NB4 (cell line): ENCODE data around the gene KCNIP4.

Experiments used
- DNase-seq: peaks from one replicate; pipeline ENCODE4 v3.0.0; 2010; ENCODE audit warnings: low read depth
- H3K4me3 ChIP-seq: one replicate; pipeline ENCODE4 v1.5.1; 2011; ENCODE audit warnings: mild to moderate bottlenecking, low read depth, low read length, moderate library complexity
- MYC ChIP-seq: IDR thresholded peaks from 2 replicates; pipeline ENCODE4 v1.6.1; 2011; ENCODE audit warnings: low read depth, low read length
- POLR2A ChIP-seq: IDR thresholded peaks from 2 replicates; pipeline ENCODE4 v1.6.1; 2011; ENCODE audit warnings: mild to moderate bottlenecking; ENCODE audit not compliant: insufficient read length; ENCODE audit errors: extremely low read depth
- TF ChIP-seq, protein P1 (sequence below): IDR thresholded peaks from one replicate; pipeline ENCODE4 v1.5.1; 2012; ENCODE audit warnings: low read depth, low read length
- TF ChIP-seq, protein P2 (sequence below): IDR thresholded peaks from 2 replicates; pipeline ENCODE4 v1.6.1; 2011; ENCODE audit warnings: low read depth, low read length

Gene KCNIP4

DNA sequence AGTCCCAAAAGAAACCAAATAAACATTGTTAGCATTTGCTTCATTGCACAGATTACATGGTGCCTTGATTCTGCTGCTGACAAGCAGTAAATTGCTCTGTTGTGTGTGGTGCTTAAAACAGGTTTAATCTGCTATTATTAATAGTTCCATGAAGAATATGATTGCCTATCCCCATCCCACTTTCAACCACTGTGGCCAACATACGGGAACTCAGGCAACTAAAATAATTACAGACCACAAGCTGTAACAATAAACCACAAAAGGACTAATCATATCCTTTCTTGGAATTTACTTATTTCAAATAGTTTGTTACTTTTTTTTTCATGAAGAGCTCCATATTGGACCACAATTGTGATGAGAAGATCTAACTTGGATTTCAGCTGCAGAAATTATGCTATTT, 1116.8 kb downstream of the KCNIP4 start:
- no peak for DNase-seq
- TF ChIP-seq, protein P1, sequence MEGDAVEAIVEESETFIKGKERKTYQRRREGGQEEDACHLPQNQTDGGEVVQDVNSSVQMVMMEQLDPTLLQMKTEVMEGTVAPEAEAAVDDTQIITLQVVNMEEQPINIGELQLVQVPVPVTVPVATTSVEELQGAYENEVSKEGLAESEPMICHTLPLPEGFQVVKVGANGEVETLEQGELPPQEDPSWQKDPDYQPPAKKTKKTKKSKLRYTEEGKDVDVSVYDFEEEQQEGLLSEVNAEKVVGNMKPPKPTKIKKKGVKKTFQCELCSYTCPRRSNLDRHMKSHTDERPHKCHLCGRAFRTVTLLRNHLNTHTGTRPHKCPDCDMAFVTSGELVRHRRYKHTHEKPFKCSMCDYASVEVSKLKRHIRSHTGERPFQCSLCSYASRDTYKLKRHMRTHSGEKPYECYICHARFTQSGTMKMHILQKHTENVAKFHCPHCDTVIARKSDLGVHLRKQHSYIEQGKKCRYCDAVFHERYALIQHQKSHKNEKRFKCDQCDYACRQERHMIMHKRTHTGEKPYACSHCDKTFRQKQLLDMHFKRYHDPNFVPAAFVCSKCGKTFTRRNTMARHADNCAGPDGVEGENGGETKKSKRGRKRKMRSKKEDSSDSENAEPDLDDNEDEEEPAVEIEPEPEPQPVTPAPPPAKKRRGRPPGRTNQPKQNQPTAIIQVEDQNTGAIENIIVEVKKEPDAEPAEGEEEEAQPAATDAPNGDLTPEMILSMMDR: no peak
- no peak for TF ChIP-seq POLR2A
- TF ChIP-seq MYC: no peak
- TF ChIP-seq, protein P2, sequence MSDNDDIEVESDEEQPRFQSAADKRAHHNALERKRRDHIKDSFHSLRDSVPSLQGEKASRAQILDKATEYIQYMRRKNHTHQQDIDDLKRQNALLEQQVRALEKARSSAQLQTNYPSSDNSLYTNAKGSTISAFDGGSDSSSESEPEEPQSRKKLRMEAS: no peak
- no peak overlapping the region for H3K4me3 ChIP-seq

DNA sequence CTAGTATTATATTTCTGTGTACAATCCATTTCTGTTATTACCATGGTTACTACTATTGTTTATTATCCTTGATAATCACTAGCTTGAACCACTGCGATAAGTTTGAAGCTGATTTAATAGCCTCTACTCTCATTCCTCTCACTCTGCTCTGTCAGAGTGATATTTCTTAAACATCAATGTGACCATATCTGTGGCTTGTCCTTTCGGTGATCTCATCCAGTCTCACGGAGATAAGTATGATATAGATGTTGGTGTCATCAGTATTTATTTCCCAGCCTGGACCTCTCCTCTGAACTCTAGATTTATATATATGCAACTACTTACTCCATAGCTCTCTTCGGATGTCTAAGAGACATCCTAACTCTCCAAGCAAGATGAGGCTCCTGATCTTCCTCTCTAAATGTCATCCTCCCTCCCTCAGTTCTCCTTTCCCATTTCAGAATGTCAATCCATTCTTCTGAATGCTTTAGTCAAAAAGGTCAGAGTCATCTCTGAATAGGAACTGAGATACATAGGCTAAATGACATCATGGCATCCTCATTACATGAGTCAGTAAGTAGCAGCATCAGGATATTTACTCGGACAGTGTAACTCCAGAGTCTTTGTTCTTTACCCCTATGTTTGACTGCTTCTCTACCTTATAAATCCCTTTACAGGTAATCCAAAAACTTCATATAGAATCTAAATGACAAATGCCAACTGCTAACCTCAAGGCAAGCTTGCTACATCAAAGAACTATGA, 1118.8 kb downstream of the KCNIP4 start:
- no peak overlapping the region for H3K4me3 ChIP-seq
- TF ChIP-seq POLR2A (no peak), MYC (no peak)
- TF ChIP-seq, protein P1: no peak
- TF ChIP-seq, protein P2: no peak
- no peak for DNase-seq

DNA sequence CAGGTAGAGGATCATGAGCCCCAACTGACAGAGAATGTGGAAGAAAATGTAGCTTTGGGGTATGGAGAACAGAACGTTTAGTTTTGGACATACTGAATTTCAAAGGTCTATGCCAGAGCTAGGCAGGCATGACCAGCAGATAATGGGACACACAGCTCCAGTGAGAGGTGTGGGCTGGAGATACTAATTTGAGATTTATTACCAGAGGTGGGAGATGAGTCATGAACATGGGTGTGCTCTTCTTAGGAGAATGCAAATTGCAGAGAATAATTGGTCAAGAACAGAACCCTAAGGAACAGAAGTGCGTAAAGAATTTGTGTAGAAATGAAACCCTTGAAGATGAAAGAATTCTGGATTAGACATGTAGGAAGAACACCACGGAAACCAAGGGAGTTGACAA, 1123.1 kb downstream of the KCNIP4 start:
- TF ChIP-seq, protein P1: no peak
- TF ChIP-seq MYC (no peak), POLR2A (no peak)
- TF ChIP-seq, protein P2: no peak
- DNase-seq: no peak
- H3K4me3 ChIP-seq: no peak overlapping the region

DNA sequence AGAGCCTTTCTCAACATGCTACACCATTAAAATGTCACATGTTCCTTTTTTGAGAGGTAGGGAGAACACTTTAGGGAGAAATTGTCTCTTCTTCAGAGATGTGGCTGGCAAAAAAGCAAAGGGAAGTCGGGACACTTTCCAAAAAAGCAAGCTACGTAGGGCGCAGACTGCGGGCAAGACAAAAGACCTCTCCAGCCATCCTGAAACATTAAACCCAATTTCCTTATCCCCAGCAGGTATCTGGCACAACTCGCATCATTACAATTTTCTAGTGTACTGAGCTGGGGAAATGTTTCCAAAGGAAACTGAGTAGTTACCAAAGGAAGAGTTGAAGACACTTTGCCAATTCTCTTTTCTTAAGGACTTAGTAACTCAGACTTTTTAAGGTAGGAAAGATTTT, 1132.3 kb downstream of the KCNIP4 start:
- TF ChIP-seq, protein P1: no peak
- TF ChIP-seq, protein P2: no peak
- TF ChIP-seq POLR2A (no peak), MYC (no peak)
- no peak for DNase-seq
- no peak overlapping the region for H3K4me3 ChIP-seq

DNA sequence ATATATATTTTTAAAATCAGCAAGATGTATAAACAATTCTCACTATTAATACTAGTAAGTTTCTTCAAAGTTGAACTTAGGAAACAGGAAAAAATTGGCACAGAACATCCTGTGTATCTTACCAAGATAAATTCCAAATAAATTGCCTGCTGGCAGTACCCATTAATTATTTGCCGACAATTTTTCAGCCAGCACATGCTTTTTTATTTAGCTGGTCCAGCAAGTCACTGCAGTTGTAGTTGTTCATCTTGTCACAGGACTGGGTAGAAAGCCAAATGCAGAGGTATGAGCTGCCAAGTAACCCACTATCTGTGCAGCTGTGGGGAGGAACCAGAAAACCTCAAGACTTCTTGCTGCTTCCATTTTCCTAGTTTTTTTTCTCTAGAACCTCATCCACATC, 1134.9 kb downstream of the KCNIP4 start:
- no peak for DNase-seq
- TF ChIP-seq, protein P1: no peak
- TF ChIP-seq, protein P2: no peak
- TF ChIP-seq POLR2A: no peak
- H3K4me3 ChIP-seq: no peak overlapping the region
